SK-N-SH treated with all-trans-retinoic acid at 6 μM for 48 hours (cell line): ENCODE data around the gene C2orf81.

Source experiments
- BACH2 ChIP-seq: fragments of 250-450 bp; sonication (Bioruptor Pico); IDR thresholded peaks from 2 replicates; pipeline ENCODE4 v1.9.0; 2021; ENCODE audit warnings: mild to moderate bottlenecking, borderline replicate concordance
- ESRRG ChIP-seq: fragments of 250-450 bp; sonication (Bioruptor Pico); IDR thresholded peaks from 2 replicates; pipeline ENCODE4 v1.6.1; 2021; ENCODE audit warnings: mild to moderate bottlenecking
- ISL1 ChIP-seq: fragments of 250-450 bp; sonication (Bioruptor Pico); IDR thresholded peaks from 2 replicates; pipeline ENCODE4 v2.1.2; 2022; ENCODE audit warnings: mild to moderate bottlenecking, moderate library complexity
- OSR1 ChIP-seq: fragments of 250-450 bp; sonication (Bioruptor Pico); IDR thresholded peaks from 2 replicates; pipeline ENCODE4 v1.8.0; 2022; ENCODE audit warnings: moderate library complexity, mild to moderate bottlenecking, inconsistent platforms
- PPARA ChIP-seq: fragments of 250-450 bp; sonication (Bioruptor Pico); IDR thresholded peaks from 2 replicates; pipeline ENCODE4 v1.5.0; 2020; ENCODE audit warnings: mild to moderate bottlenecking, borderline replicate concordance
- ZFP3 ChIP-seq: fragments of 250-450 bp; sonication (Bioruptor Pico); IDR thresholded peaks from 2 replicates; pipeline ENCODE4 v1.5.0; 2020; ENCODE audit warnings: mild to moderate bottlenecking, moderate library complexity
- ZNF565 ChIP-seq: fragments of 450-650 bp; formaldehyde crosslinking; conservative IDR thresholded peaks from 2 replicates; pipeline ENCODE4 v1.5.0; 2020; ENCODE audit warnings: low read depth, mild to moderate bottlenecking, moderate library complexity
- TF ChIP-seq, protein P1 (sequence below): fragments of 250-450 bp; sonication (Bioruptor Pico); IDR thresholded peaks from 2 replicates; pipeline ENCODE4 v1.5.1; 2021; ENCODE audit warnings: mild to moderate bottlenecking, moderate library complexity
- TF ChIP-seq, protein P2 (sequence below): fragments of 250-450 bp; sonication (Bioruptor Pico); IDR thresholded peaks from 2 replicates; pipeline ENCODE4 v1.8.0; 2021; ENCODE audit warnings: low read depth, mild to moderate bottlenecking, moderate library complexity, borderline replicate concordance

DNA sequence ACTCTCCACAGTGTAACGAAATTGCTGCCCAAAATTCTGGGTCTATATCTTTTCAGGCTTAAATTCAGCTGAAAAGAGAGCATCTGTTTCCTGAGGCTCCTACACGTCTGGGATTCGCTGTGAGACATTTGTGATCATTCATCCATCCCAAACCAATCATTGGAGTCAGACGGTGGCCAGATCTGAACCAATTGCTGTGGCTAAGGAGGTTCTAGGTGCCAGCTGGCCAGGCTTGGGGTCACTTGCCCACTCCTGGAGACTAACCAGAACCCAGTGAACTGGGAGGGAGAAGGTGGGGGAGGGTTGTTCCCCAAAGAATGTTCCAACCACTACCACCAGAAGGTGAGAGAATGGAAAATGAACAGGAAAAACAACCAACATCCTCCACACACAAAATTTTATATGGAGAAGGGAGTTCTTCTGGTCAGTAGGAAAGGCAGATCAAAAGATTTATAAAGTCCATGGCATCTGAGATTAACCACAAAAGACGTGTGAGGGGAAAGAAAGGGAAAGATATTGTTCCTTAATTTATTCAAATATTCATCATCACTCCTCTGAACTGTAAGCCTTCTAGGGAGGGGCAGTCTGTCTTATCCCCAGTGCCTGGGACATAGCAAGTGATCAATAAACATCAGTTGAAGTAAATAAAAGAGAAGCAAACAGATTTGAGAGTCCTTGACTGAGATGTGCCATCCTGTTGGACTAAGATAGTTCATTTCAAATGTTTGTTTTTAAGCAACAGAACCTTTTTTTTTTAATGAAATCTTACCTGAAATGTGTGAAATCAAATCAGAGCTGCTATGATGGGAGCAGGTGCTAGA lies 23.3 kb upstream of the C2orf81 start:
- TF ChIP-seq ISL1 (CRISPR knock-in tag), result no peak
- TF ChIP-seq, protein P1, sequence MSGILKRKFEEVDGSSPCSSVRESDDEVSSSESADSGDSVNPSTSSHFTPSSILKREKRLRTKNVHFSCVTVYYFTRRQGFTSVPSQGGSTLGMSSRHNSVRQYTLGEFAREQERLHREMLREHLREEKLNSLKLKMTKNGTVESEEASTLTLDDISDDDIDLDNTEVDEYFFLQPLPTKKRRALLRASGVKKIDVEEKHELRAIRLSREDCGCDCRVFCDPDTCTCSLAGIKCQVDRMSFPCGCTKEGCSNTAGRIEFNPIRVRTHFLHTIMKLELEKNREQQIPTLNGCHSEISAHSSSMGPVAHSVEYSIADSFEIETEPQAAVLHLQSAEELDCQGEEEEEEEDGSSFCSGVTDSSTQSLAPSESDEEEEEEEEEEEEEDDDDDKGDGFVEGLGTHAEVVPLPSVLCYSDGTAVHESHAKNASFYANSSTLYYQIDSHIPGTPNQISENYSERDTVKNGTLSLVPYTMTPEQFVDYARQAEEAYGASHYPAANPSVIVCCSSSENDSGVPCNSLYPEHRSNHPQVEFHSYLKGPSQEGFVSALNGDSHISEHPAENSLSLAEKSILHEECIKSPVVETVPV (CRISPR knock-in tag), result no peak
- TF ChIP-seq OSR1 (CRISPR knock-in tag), result no peak
- no peak for TF ChIP-seq ESRRG
- TF ChIP-seq, protein P2, sequence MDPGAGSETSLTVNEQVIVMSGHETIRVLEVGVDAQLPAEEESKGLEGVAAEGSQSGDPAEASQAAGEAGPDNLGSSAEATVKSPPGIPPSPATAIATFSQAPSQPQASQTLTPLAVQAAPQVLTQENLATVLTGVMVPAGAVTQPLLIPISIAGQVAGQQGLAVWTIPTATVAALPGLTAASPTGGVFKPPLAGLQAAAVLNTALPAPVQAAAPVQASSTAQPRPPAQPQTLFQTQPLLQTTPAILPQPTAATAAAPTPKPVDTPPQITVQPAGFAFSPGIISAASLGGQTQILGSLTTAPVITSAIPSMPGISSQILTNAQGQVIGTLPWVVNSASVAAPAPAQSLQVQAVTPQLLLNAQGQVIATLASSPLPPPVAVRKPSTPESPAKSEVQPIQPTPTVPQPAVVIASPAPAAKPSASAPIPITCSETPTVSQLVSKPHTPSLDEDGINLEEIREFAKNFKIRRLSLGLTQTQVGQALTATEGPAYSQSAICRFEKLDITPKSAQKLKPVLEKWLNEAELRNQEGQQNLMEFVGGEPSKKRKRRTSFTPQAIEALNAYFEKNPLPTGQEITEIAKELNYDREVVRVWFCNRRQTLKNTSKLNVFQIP (CRISPR knock-in tag), result no peak
- TF ChIP-seq ZFP3, result no peak
- TF ChIP-seq ZNF565, result no peak
- TF ChIP-seq PPARA (CRISPR knock-in tag), result no peak
- no peak for TF ChIP-seq BACH2 (CRISPR knock-in tag)
